NCI-H2107 (cell line): Measurements from ENCODE around the gene LRRC14B.

Experiments
- DNase-seq: peaks from one replicate; lab custom pipeline; 2025; lab: John Stamatoyannopoulos, UW

Gene LRRC14B

GRCh38 chr5:174876-175465 is 16.3 kb upstream of the LRRC14B start:
- no peak for DNase-seq

- DNase-seq: no peak
Observed at GRCh38 chr5:176296-176823, 14.9 kb upstream of the LRRC14B start.

- no peak for DNase-seq
Observed at GRCh38 chr5:178110-178509, 13.2 kb upstream of the LRRC14B start.

GRCh38 chr5:179401-179800 is 11.9 kb upstream of the LRRC14B start:
- DNase-seq: no peak

GRCh38 chr5:180286-180918 is 10.9 kb upstream of the LRRC14B start:
- DNase-seq: no peak

- no peak for DNase-seq
Observed at GRCh38 chr5:181160-181559, 10.1 kb upstream of the LRRC14B start.

GRCh38 chr5:181566-181965 is 9.7 kb upstream of the LRRC14B start:
- no peak for DNase-seq

- no peak for DNase-seq
Observed at GRCh38 chr5:182126-182525, 9.2 kb upstream of the LRRC14B start.

- no peak for DNase-seq
Observed at GRCh38 chr5:184471-184870, 6.8 kb upstream of the LRRC14B start.

GRCh38 chr5:185095-186070 is 5.9 kb upstream of the LRRC14B start:
- no peak for DNase-seq

- DNase-seq: no peak
Observed at GRCh38 chr5:186091-187041, 4.9 kb upstream of the LRRC14B start.

- DNase-seq: no peak
Observed at GRCh38 chr5:187042-187431, 4.3 kb upstream of the LRRC14B start.

GRCh38 chr5:187617-188451 is 3.5 kb upstream of the LRRC14B start:
- no peak for DNase-seq

- DNase-seq: peak; percentile 82
Observed at GRCh38 chr5:188488-189481, 2.5 kb upstream of the LRRC14B start.

GRCh38 chr5:189486-189885 is 1.8 kb upstream of the LRRC14B start:
- DNase-seq: no peak

GRCh38 chr5:189976-190365 is 1.3 kb upstream of the LRRC14B start:
- DNase-seq: no peak

GRCh38 chr5:190366-191035 is 794 bp upstream of the LRRC14B start:
- DNase-seq: no peak

- no peak for DNase-seq
Observed at GRCh38 chr5:191949-192690, 825 bp downstream of the LRRC14B start.
